ENCODE data around the gene IFITM5.
"Not testable (repeated sequence)": the region's sequence is repeated elsewhere in the genome, so short reads cannot be mapped to it uniquely, and the experiment has no call there.

Gene IFITM5

GRCh38 chr11:324156-324555, 24.8 kb upstream of the IFITM5 start:
- no peak for TF ChIP-seq CTCF (IDR thresholded peaks at IDR 0.05)

DNA sequence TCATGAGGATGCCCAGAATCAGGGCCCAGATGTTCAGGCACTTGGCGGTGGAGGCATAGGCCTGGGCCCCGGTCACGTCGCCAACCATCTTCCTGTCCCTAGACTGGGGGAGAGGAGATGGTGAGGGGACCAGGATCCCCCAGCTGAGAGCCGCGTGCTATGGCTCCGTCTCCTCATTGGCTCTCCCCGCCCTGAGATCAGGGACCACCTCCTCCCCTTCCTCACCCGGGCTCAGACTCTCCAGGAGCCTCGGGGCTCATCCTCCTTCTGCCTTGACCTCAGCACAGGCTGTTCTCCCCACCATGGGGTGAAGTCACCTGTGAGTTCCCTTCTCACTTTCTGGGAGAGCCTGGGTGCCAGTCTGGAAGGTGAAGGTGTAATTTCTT, 20.6 kb upstream of the IFITM5 start:
- Histone ChIP-seq H3K36me3 (peaks cover 22% of the 10 kb centered on the region), H3K27ac (peak overlapping the region; percentile 78), H3K4me1 (ENCODE audit: control insufficient read depth in 1 of 2, insufficient read depth in 1 of 2, low read depth in 1 of 2, low read length in 1 of 2) (peaks cover 40 to 51% of the 10 kb centered on the region in 2 experiments)

More at GRCh38 chr11:324156-324555, 24.8 kb upstream of the IFITM5 start:
- peaks cover 45 to 63% of the 10 kb centered on the region in 2 experiments for H3K4me1 ChIP-seq (ENCODE audit: control insufficient read depth in 1 of 2, insufficient read depth in 1 of 2, low read depth in 1 of 2, low read length in 1 of 2)
- H3K36me3 ChIP-seq = no peaks in the 10 kb centered on the region
- peaks cover 11% of the 10 kb centered on the region for H3K27me3 ChIP-seq
- H3K4me3 ChIP-seq (ENCODE audit: low read depth in 1 of 2, low read length in 1 of 2) = no peak overlapping the region
- H3K27ac ChIP-seq = peak overlapping the region; percentile 99
- H3K9me3 ChIP-seq = no peaks in the 10 kb centered on the region

GRCh38 chr11:319121-319887, 20.0 kb upstream of the IFITM5 start:
- not testable (repeated sequence) for H3K9me3 ChIP-seq
- H3K36me3 ChIP-seq = peaks cover 22% of the 10 kb centered on the region
- H3K4me3 ChIP-seq (ENCODE audit: low read depth in 1 of 2, low read length in 1 of 2) = peak overlapping the region; percentile 63 to 68
- H3K4me1 ChIP-seq (ENCODE audit: control insufficient read depth in 1 of 2, insufficient read depth in 1 of 2, low read depth in 1 of 2, low read length in 1 of 2) = peaks cover 41 to 46% of the 10 kb centered on the region in 2 experiments
- H3K27me3 ChIP-seq = peaks cover 33% of the 10 kb centered on the region
- H3K27ac ChIP-seq = peak overlapping the region; percentile 78

More for the DNA sequence above, 20.6 kb upstream of the IFITM5 start:
- Histone ChIP-seq H3K4me3 (ENCODE audit: low read depth in 1 of 2, low read length in 1 of 2) (peak overlapping the region; percentile 63 to 68), H3K27me3 (peaks cover 33% of the 10 kb centered on the region)
- not testable (repeated sequence) for H3K9me3 ChIP-seq

DNA sequence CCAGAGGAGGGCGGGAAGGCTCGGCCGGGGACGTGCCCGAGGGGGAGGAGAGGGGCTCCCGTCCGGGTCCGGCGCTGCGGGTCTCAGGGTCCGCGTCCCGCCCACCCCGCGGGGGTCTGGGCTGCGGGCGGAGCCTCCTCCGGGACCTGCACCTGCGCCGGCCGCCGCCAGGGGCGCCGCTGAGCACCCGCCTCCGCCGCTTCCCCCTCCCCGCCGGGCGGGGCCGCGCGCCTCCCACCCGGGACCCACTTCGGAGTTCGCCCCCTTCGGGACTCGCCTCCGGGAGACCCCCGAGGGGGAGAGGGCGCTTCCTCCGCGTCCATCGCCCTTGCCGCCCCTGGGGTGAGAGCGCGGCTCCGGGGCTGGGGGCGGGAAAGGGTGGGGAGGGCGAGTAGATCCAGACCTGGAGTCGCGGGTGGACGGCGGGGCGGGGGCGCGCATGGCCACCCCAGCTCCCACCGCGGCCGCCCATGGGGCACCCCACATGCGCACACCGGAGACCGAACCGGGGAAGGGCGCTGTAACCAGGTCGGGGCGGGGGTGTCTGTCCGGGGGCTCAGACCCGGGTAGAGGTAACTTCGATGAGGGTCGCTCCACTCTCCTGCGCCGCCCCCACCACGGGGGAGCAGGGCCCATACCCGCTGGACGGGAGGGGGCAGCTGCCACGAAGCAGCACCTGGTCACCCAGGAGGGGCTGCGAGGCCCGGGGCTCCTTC, 19.2 kb upstream of the IFITM5 start:
- Histone ChIP-seq H3K27me3 (peaks cover 33% of the 10 kb centered on the region), H3K4me3 (ENCODE audit: low read depth in 1 of 2, low read length in 1 of 2) (peak overlapping the region; percentile 80 to 98), H3K27ac (peak overlapping the region; percentile 78), H3K36me3 (peaks cover 22% of the 10 kb centered on the region), H3K4me1 (ENCODE audit: control insufficient read depth in 1 of 2, insufficient read depth in 1 of 2, low read depth in 1 of 2, low read length in 1 of 2) (peaks cover 43 to 51% of the 10 kb centered on the region in 2 experiments)
- H3K9me3 ChIP-seq = not testable (repeated sequence)

- peak overlapping the region; percentile 80 to 98 for H3K4me3 ChIP-seq (ENCODE audit: low read depth in 1 of 2, low read length in 1 of 2)
- peak overlapping the region; percentile 95 for H3K27ac ChIP-seq
These were observed 18.5 kb upstream of the IFITM5 start for GRCh38 chr11:317668-318404.

DNA sequence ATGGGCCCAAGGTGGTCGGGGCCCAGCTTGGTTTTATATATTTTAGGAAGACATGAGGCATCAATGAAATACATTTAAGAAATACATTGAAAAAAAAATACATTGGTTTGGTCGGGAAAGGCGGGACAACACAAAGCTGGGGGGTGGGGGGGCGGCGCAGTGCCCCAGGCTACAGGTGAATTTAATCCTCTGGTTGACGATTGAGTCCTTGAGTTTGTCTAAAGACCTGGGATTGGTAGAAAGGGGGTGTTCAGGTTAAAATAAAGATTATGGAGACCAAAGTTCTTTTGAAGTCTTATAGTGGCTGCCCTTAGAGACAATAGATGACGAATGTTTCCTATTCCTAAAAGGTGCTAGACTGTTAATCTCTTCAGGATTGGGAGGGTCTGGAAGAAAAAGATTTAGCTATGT, 17.6 kb upstream of the IFITM5 start:
- Histone ChIP-seq H3K27ac (peak overlapping the region; percentile 95), H3K36me3 (peaks cover 22% of the 10 kb centered on the region), H3K27me3 (peaks cover 33% of the 10 kb centered on the region), H3K4me3 (ENCODE audit: low read depth in 1 of 2, low read length in 1 of 2) (peak overlapping the region; percentile 80 to 98), H3K4me1 (ENCODE audit: control insufficient read depth in 1 of 2, insufficient read depth in 1 of 2, low read depth in 1 of 2, low read length in 1 of 2) (peaks cover 60 to 68% of the 10 kb centered on the region in 2 experiments), H3K9me3 (no peaks in the 10 kb centered on the region)
- no peak for TF ChIP-seq CTCF (IDR thresholded peaks at IDR 0.05)

More at GRCh38 chr11:317668-318404, 18.5 kb upstream of the IFITM5 start:
- H3K36me3 ChIP-seq = peaks cover 22% of the 10 kb centered on the region
- peaks cover 33% of the 10 kb centered on the region for H3K27me3 ChIP-seq
- H3K9me3 ChIP-seq = not testable (repeated sequence)
- H3K4me1 ChIP-seq (ENCODE audit: control insufficient read depth in 1 of 2, insufficient read depth in 1 of 2, low read depth in 1 of 2, low read length in 1 of 2) = peaks cover 51 to 58% of the 10 kb centered on the region in 2 experiments

GRCh38 chr11:316031-316701, 16.8 kb upstream of the IFITM5 start:
- H3K27me3 ChIP-seq = peaks cover 33% of the 10 kb centered on the region
- H3K27ac ChIP-seq = peak overlapping the region; percentile 95
- peaks cover 63 to 72% of the 10 kb centered on the region in 2 experiments for H3K4me1 ChIP-seq (ENCODE audit: control insufficient read depth in 1 of 2, insufficient read depth in 1 of 2, low read depth in 1 of 2, low read length in 1 of 2)
- H3K36me3 ChIP-seq = peaks cover 22% of the 10 kb centered on the region
- H3K9me3 ChIP-seq = no peaks in the 10 kb centered on the region
- H3K4me3 ChIP-seq (ENCODE audit: low read depth in 1 of 2, low read length in 1 of 2) = peak overlapping the region; percentile 80 to 98
- TF ChIP-seq CTCF (IDR thresholded peaks at IDR 0.05) = no peak

Measured in neutrophil (primary cell).